Tibial artery (tissue), 4 donors: ENCODE results near the gene SLC5A12.
"Not testable (repeated sequence)": the region's sequence is repeated elsewhere in the genome, so short reads cannot be mapped to it uniquely, and the experiment has no call there.

Experiments used
- DNase-seq, 2 donors: peaks; one replicate each; pipeline ENCODE4 v3.0.0-alpha.2; 2019
- H3K27ac ChIP-seq, 2 donors: fragments of 200-600 bp; sonication (generic) in 1 of 2; 1 replicate in 1 of 2; 2 replicates in 1 of 2; pipeline ENCODE4 v1.5.1; 2018 to 2019; ENCODE audit warnings: mild to moderate bottlenecking in 1 of 2
- H3K27me3 ChIP-seq, 2 donors: fragments of 200-600 bp; sonication (generic) in 1 of 2; one replicate each; pipeline versions ENCODE4 v1.5.1 to v1.6.0; 2016 to 2019
- H3K36me3 ChIP-seq, 3 donors: fragments of 200-600 bp; sonication (generic) in 2 of 3; one replicate each; pipeline ENCODE4 v1.5.1; 2016 to 2019; ENCODE audit warnings: mild to moderate bottlenecking in 2 of 3
- H3K4me1 ChIP-seq, 4 donors: fragments of 200-600 bp; sonication (generic) in 2 of 4; 1 replicate in 3 of 4; 2 replicates in 1 of 4; pipeline ENCODE4 v1.5.1; 2016 to 2019
- H3K4me3 ChIP-seq, 2 donors: fragments of 200-600 bp; sonication (generic) in 1 of 2; 1 replicate in 1 of 2; 2 replicates in 1 of 2; pipeline ENCODE4 v1.5.1; 2018 to 2019; ENCODE audit warnings: mild to moderate bottlenecking in 2 of 2
- H3K9me3 ChIP-seq, 3 donors: fragments of 200-600 bp; sonication (generic) in 1 of 3; one replicate each; pipeline ENCODE4 v1.5.1; 2016 to 2019
- CTCF ChIP-seq, 2 experiments: fragments of 200-600 bp in 1 of 2; fragments of 450-650 bp in 1 of 2; IDR thresholded peaks; one replicate each; pipeline ENCODE4 v1.5.1; 2017 to 2019; ENCODE audit warnings: antibody characterized with exemption in 2 of 2, mild to moderate bottlenecking in 1 of 2, moderate library complexity in 1 of 2
- intact Hi-C: fragments of 100-400 bp; cut with DNase I; formaldehyde crosslinking; loops from one replicate; pipeline ENCODE4 v1.15.0; 2023; ENCODE audit warnings: low total_unique reads

The SLC5A12 gene

GRCh38 chr11:26655287-26655686 lies 66.6 kb downstream of the SLC5A12 start:
- TF ChIP-seq CTCF (IDR thresholded peaks at IDR 0.05) = no peak
- Histone ChIP-seq H3K27ac (no peak overlapping the region), H3K27me3 (no peaks in the 10 kb centered on the region), H3K4me3 (no peak overlapping the region), H3K9me3 (no peaks in the 10 kb centered on the region), H3K36me3 (no peaks in the 10 kb centered on the region), H3K4me1 (no peaks in the 10 kb centered on the region)
- no peak for DNase-seq
- intact Hi-C loops = no loop called here

DNA sequence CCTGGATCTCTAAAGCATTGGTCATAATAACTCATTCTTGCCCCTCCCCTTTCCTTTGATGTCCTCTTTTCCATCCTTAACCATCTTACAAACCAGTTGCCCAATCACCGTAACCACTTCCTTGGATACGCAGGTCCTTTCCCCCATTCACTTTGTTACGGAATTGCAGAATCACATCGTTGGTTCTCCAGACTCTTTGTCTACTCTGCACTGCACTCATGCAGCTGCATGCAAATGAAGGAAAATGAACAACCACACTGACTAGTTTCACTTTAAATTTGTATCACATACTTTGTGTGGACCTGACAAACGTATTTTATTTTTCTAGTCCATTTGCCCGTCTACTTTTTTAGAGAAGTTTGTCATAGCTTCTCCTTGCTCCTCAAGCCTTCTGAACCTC lies 69.9 kb downstream of the SLC5A12 start:
- no peak overlapping the region for H3K4me3 ChIP-seq
- H3K9me3 ChIP-seq = no peaks in the 10 kb centered on the region
- intact Hi-C loops = no loop called here
- no peaks in the 10 kb centered on the region for H3K36me3 ChIP-seq
- no peak for TF ChIP-seq CTCF (IDR thresholded peaks at IDR 0.05)
- H3K27me3 ChIP-seq = no peaks in the 10 kb centered on the region
- DNase-seq = no peak
- H3K4me1 ChIP-seq = no peaks in the 10 kb centered on the region
- H3K27ac ChIP-seq = no peak overlapping the region

GRCh38 chr11:26649884-26650283 lies 72.0 kb downstream of the SLC5A12 start:
- Histone ChIP-seq H3K36me3 (no peaks in the 10 kb centered on the region), H3K4me3 (no peak overlapping the region), H3K27ac (no peak overlapping the region), H3K9me3 (no peaks in the 10 kb centered on the region), H3K27me3 (no peaks in the 10 kb centered on the region), H3K4me1 (no peaks in the 10 kb centered on the region)
- peak; percentile 24 to 45 for TF ChIP-seq CTCF (IDR thresholded peaks at IDR 0.05)
- intact Hi-C loops = no loop called here
- peak in 1 of 2 donors; percentile 34 for DNase-seq

GRCh38 chr11:26643314-26643713 lies 78.5 kb downstream of the SLC5A12 start:
- H3K27me3 ChIP-seq, H3K27ac ChIP-seq, H3K4me1 ChIP-seq, DNase-seq, H3K36me3 ChIP-seq, H3K4me3 ChIP-seq, intact Hi-C loops, H3K9me3 ChIP-seq: not testable (repeated sequence)

DNA sequence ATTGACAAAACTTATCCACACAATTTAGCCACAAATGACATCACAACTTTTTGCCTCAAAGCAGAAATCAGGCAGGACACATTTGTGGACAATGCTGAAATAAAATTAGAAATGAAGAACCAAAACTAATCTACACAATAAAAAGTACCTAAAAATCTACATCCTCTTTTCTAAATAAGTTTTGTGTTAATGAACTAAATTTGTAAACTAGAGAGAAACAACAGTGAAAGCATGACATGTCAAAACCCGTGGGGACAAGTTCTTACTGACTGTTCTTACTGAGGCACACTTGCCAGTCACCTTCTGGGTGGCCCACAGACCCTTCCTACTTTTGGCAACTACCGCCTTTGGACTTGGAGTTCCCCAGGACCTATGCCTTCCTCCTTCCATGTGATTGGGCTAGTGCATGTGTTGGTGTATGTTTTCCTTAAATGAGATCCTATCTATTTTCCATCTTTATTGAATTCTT lies 89.1 kb downstream of the SLC5A12 start:
- no peak for DNase-seq
- Histone ChIP-seq H3K27ac (no peak overlapping the region), H3K4me1 (no peaks in the 10 kb centered on the region), H3K9me3 (no peaks in the 10 kb centered on the region), H3K36me3 (no peaks in the 10 kb centered on the region), H3K4me3 (no peak overlapping the region), H3K27me3 (no peaks in the 10 kb centered on the region)
- intact Hi-C loops = no loop called here
- no peak for TF ChIP-seq CTCF (IDR thresholded peaks at IDR 0.05)

- no peak for TF ChIP-seq CTCF (IDR thresholded peaks at IDR 0.05)
- intact Hi-C loops = no loop called here
- no peak overlapping the region for H3K4me3 ChIP-seq
These were observed 95.5 kb downstream of the SLC5A12 start for GRCh38 chr11:26626346-26626745.

More at GRCh38 chr11:26626346-26626745, 95.5 kb downstream of the SLC5A12 start:
- H3K36me3 ChIP-seq = no peaks in the 10 kb centered on the region
- no peaks in the 10 kb centered on the region for H3K27me3 ChIP-seq
- H3K4me1 ChIP-seq = no peaks in the 10 kb centered on the region
- no peak for DNase-seq
- H3K9me3 ChIP-seq = no peaks in the 10 kb centered on the region
- no peak overlapping the region for H3K27ac ChIP-seq
